ENCODE results near the gene DYNLT3. TPM values are rescaled to one million over a fixed set of nuclear protein-coding genes. Genes with fewer than 3 reads are reported as not detected.

The DYNLT3 gene
- total and polyA plus RNA-seq, 2 of the 13 experiments (the other 11 are each of a cell fraction or from before 2014, with no cell fraction given) = 5.4 to 6.1 TPM

- no peak for TF ChIP-seq TRAFD1 (CRISPR knock-in tag; IDR thresholded peaks at IDR 0.05; ENCODE audit: borderline replicate concordance)
- TF ChIP-seq ZNF143 (CRISPR knock-in tag; IDR thresholded peaks at IDR 0.05) = no peak
- no peak for TF ChIP-seq ZNF17 (CRISPR knock-in tag; IDR thresholded peaks at IDR 0.05)
Observed at GRCh38 chrX:37846558-37846933, 825 bp downstream of the DYNLT3 start (continued).

- H3K4me1 ChIP-seq (ENCODE audit: insufficient read depth, low read length) = no peaks in the 10 kb centered on the region
- no peak overlapping the region for H2AFZ ChIP-seq (ENCODE audit: low read length)
- no peaks in the 10 kb centered on the region for H3K36me3 ChIP-seq (replicated peaks in 1 of 2; ENCODE audit: control insufficient read depth in 1 of 2, insufficient read depth in 2 of 2, low read length in 2 of 2)
- H3K27ac ChIP-seq (ENCODE audit: extremely low read length, insufficient read depth, low read length) = no peak overlapping the region
- no peaks in the 10 kb centered on the region for H3K9me3 ChIP-seq (ENCODE audit: low read length)
- CTCF ChIA-PET (ENCODE audit: low intra/inter-chr PET ratio, low total read pairs) = no interaction called here
- in situ Hi-C loops (cut with HindIII; ENCODE audit: extremely low pct_ligation_motif_present, low pct_unique_long_range_greater_than_20kb) (no loop called here), intact Hi-C loops (cut with micrococcal nuclease; ENCODE audit: unreplicated experiment) (no loop called here)
- BruUV-seq (replicated peaks) = no TSS peak
- H3K4me2 ChIP-seq (ENCODE audit: low read depth, low read length) = peak overlapping the region; percentile 77; the same call in 1 of the 2 replicates
- no peak overlapping the region for H3K4me3 ChIP-seq (replicated peaks in 1 of 3; ENCODE audit: insufficient read depth in 1 of 3, low read depth in 2 of 3, low read length in 3 of 3)
- H3K79me2 ChIP-seq (ENCODE audit: insufficient read depth, low read length) = no peaks in the 10 kb centered on the region
- TF ChIP-seq PCBP2 (optimal IDR thresholded peaks at IDR 0.05; ENCODE audit: low read depth, low read length, poor library complexity, severe bottlenecking) = no peak
- no peak for TF ChIP-seq POLR2A (IDR thresholded peaks at IDR 0.05; ENCODE audit: insufficient read depth in 1 of 2, low read depth in 2 of 2, low read length in 2 of 2)
- no peak for TF ChIP-seq ZNF615 (CRISPR knock-in tag; IDR thresholded peaks at IDR 0.05; ENCODE audit: borderline replicate concordance)
- TF ChIP-seq NR2F2 (IDR thresholded peaks at IDR 0.05; ENCODE audit: borderline replicate concordance, low read depth) = no peak
- TF ChIP-seq, protein P1, sequence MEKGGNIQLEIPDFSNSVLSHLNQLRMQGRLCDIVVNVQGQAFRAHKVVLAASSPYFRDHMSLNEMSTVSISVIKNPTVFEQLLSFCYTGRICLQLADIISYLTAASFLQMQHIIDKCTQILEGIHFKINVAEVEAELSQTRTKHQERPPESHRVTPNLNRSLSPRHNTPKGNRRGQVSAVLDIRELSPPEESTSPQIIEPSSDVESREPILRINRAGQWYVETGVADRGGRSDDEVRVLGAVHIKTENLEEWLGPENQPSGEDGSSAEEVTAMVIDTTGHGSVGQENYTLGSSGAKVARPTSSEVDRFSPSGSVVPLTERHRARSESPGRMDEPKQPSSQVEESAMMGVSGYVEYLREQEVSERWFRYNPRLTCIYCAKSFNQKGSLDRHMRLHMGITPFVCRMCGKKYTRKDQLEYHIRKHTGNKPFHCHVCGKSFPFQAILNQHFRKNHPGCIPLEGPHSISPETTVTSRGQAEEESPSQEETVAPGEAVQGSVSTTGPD (CRISPR knock-in tag; IDR thresholded peaks at IDR 0.05) = no peak
- TF ChIP-seq MAF1 (CRISPR knock-in tag; IDR thresholded peaks at IDR 0.05; ENCODE audit: borderline replicate concordance) = no peak
- no peak for TF ChIP-seq SOX5 (CRISPR knock-in tag; IDR thresholded peaks at IDR 0.05; ENCODE audit: borderline replicate concordance)
- TF ChIP-seq HDAC1 (CRISPR knock-in tag; IDR thresholded peaks at IDR 0.05) = no peak
- no peak for TF ChIP-seq RAD51 (IDR thresholded peaks at IDR 0.05; ENCODE audit: borderline replicate concordance)
- no peak for TF ChIP-seq GLMP (CRISPR knock-in tag; IDR thresholded peaks at IDR 0.05; ENCODE audit: borderline replicate concordance)
- TF ChIP-seq ZNF879 (CRISPR knock-in tag; IDR thresholded peaks at IDR 0.05) = no peak
- TF ChIP-seq, protein P2, sequence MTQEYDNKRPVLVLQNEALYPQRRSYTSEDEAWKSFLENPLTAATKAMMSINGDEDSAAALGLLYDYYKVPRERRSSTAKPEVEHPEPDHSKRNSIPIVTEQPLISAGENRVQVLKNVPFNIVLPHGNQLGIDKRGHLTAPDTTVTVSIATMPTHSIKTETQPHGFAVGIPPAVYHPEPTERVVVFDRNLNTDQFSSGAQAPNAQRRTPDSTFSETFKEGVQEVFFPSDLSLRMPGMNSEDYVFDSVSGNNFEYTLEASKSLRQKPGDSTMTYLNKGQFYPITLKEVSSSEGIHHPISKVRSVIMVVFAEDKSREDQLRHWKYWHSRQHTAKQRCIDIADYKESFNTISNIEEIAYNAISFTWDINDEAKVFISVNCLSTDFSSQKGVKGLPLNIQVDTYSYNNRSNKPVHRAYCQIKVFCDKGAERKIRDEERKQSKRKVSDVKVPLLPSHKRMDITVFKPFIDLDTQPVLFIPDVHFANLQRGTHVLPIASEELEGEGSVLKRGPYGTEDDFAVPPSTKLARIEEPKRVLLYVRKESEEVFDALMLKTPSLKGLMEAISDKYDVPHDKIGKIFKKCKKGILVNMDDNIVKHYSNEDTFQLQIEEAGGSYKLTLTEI (CRISPR knock-in tag; conservative IDR thresholded peaks at IDR 0.05) = no peak
- TF ChIP-seq CCAR2 (optimal IDR thresholded peaks at IDR 0.05; ENCODE audit: low read depth, low read length) = no peak
- 94% methylated on average over 2 of the region's 3 CpGs for WGBS (ENCODE audit: low lambda C conversion rate)
- no peak overlapping the region for H3K9ac ChIP-seq (ENCODE audit: insufficient read depth, low read depth, low read length)
- FAIRE-seq = no peak
- ATAC-seq = no peak
- POLR2A ChIA-PET = no interaction called here
- H4K20me1 ChIP-seq (ENCODE audit: insufficient read depth, low read length) = no peaks in the 10 kb centered on the region
- no peak for DNase-seq (ENCODE audit: low spot score)
- no peaks in the 10 kb centered on the region for H3K27me3 ChIP-seq (ENCODE audit: control insufficient read depth in 1 of 2, insufficient read depth in 2 of 2, low read length in 2 of 2)
Observed at GRCh38 chrX:37846141-37846540, 1.2 kb downstream of the DYNLT3 start.

All from HepG2 (cell line).